Loucy (cell line): ENCODE data around the gene TMEM94.
"Not testable (repeated sequence)": the region's sequence is repeated elsewhere in the genome, so short reads cannot be mapped to it uniquely, and the experiment has no call there.

Experiments
- H2AFZ ChIP-seq: fragments of 200-600 bp; sonication (generic); 2 replicates; pipeline ENCODE4 v1.6.0; 2016; ENCODE audit warnings: antibody characterized with exemption, mild to moderate bottlenecking, low read length, moderate library complexity
- H3F3A ChIP-seq: fragments of 200-600 bp; 2 replicates; pipeline ENCODE4 v1.6.0; 2016; ENCODE audit warnings: antibody characterized with exemption, low read depth, mild to moderate bottlenecking
- H3K27me3 ChIP-seq: fragments of 200-600 bp; sonication (generic); 2 replicates; pipeline ENCODE4 v1.6.1; 2014; ENCODE audit warnings: low read length, mild to moderate bottlenecking; ENCODE audit not compliant: insufficient read depth, poor library complexity, severe bottlenecking
- H3K36me3 ChIP-seq: fragments of 200-600 bp; sonication (generic); 2 replicates; pipeline ENCODE4 v1.6.1; 2016; ENCODE audit warnings: low read length; ENCODE audit not compliant: insufficient read depth
- H3K4me1 ChIP-seq: fragments of 200-600 bp; sonication (generic); 2 replicates; pipeline ENCODE4 v1.5.1; 2014; ENCODE audit warnings: low read length, mild to moderate bottlenecking; ENCODE audit not compliant: insufficient read depth, poor library complexity, severe bottlenecking
- H3K4me2 ChIP-seq: fragments of 200-600 bp; sonication (generic); 2 replicates; pipeline ENCODE4 v1.6.0; 2014; ENCODE audit warnings: antibody characterized with exemption, low read length, low read depth, mild to moderate bottlenecking; ENCODE audit not compliant: poor library complexity, severe bottlenecking
- H3K4me3 ChIP-seq: fragments of 200-600 bp; sonication (generic); 2 replicates; pipeline ENCODE4 v1.5.1; 2014; ENCODE audit warnings: low read length, mild to moderate bottlenecking, mixed read lengths; ENCODE audit not compliant: poor library complexity, severe bottlenecking
- H3K79me2 ChIP-seq: fragments of 200-600 bp; sonication (generic); 2 replicates; pipeline ENCODE4 v1.6.1; 2014; ENCODE audit warnings: low read length; ENCODE audit not compliant: insufficient read depth
- H3K9ac ChIP-seq: fragments of 200-600 bp; sonication (generic); 2 replicates; pipeline ENCODE4 v1.6.0; 2014; ENCODE audit warnings: mild to moderate bottlenecking, low read depth, low read length, moderate library complexity; ENCODE audit not compliant: poor library complexity, severe bottlenecking
- H3K9me2 ChIP-seq: fragments of 200-600 bp; sonication (generic); replicated peaks from 2 replicates; pipeline ENCODE4 v1.6.1; 2016; ENCODE audit warnings: low read depth, low read length, mixed read lengths
- H3K9me3 ChIP-seq: fragments of 200-600 bp; sonication (generic); 2 replicates; pipeline ENCODE4 v1.6.1; 2014; ENCODE audit warnings: mild to moderate bottlenecking, antibody characterized with exemption, low read length, low read depth; ENCODE audit not compliant: insufficient read depth
- H4K20me1 ChIP-seq: fragments of 200-600 bp; sonication (generic); 2 replicates; pipeline ENCODE4 v1.6.0; 2014; ENCODE audit warnings: antibody characterized with exemption, low read length, mild to moderate bottlenecking; ENCODE audit not compliant: insufficient read depth, poor library complexity, severe bottlenecking
- CTCF ChIP-seq: fragments of 200-600 bp; sonication (generic); conservative IDR thresholded peaks from 2 replicates; pipeline ENCODE4 v1.5.1; 2014; ENCODE audit warnings: mild to moderate bottlenecking, antibody characterized with exemption, low read length
- EZH2phosphoT487 ChIP-seq: fragments of 200-600 bp; IDR thresholded peaks from 2 replicates; pipeline ENCODE4 v1.6.1; 2018; ENCODE audit warnings: antibody characterized with exemption, mild to moderate bottlenecking, moderate library complexity, borderline replicate concordance

The TMEM94 gene

DNA sequence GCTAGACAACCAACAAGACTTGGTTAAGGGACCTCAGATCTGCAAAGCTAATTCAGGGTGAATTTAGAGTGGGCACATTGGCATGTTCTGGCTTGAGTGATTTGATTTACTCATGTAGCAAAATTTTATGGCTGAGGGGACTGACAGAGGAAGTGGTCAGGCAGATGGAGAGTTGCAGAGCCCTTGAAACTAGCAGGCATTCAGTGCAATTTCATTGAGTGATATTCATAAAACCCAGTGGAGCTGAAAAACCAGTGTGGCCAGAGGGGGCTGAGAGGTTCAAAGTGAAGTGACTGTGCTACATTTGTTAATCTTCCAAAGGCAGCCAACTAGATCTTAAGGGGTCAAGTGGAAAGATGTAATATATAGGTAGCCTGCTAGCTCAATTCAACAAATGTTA lies 2.2 kb upstream of the TMEM94 start:
- Histone ChIP-seq H3K4me1 (peaks cover 38% of the 10 kb centered on the region), H3K36me3 (no peaks in the 10 kb centered on the region), H3K9ac (no peak overlapping the region), H2AFZ (no peak overlapping the region), H3K4me2 (peak overlapping the region; percentile 11), H3K27me3 (no peaks in the 10 kb centered on the region), H3K79me2 (peaks cover 19% of the 10 kb centered on the region; the same call in 1 of the 2 replicates), H4K20me1 (no peaks in the 10 kb centered on the region), H3K9me3 (no peaks in the 10 kb centered on the region), H3F3A (0 out of 2 replicates have a peak, but pooled peaks cover 3% of the 10 kb centered on the region), H3K9me2 (no peaks in the 10 kb centered on the region), H3K4me3 (no peak overlapping the region)
- TF ChIP-seq EZH2phosphoT487 (0 out of 2 replicates have a peak, but pooled peaks have one; percentile 15), CTCF (no peak)

DNA sequence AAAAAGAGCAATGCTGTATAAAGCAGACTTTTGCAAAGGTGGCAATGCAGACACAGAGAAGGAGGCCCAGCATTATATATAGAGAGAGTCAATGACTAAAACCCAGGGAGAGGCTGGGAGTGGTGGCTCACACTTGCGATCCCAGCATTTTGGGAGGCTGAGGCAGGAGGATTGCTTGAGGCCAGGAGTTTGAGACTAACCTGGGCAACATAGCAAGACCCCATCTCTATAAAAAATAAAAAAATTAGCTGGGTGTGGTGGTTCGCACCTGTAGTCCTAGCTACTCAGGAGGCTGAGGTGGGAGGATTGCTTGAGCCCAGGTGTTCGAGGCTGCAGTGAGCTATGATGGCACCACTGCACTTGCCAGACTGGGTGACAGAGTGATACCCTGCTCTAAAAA lies 1.8 kb upstream of the TMEM94 start:
- peaks cover 43% of the 10 kb centered on the region for H3K4me1 ChIP-seq
- H2AFZ ChIP-seq, H3K9me3 ChIP-seq, H4K20me1 ChIP-seq, H3K9ac ChIP-seq, H3K4me3 ChIP-seq, H3K4me2 ChIP-seq, H3K27me3 ChIP-seq, H3F3A ChIP-seq, H3K9me2 ChIP-seq, H3K36me3 ChIP-seq: not testable (repeated sequence)
- H3K79me2 ChIP-seq, result peaks cover 19% of the 10 kb centered on the region; the same call in 1 of the 2 replicates

- Histone ChIP-seq H2AFZ (peak overlapping the region; percentile 91), H3K9ac (peak overlapping the region; percentile 89), H3K4me1 (peaks cover 49% of the 10 kb centered on the region), H3K9me2 (no peaks in the 10 kb centered on the region), H3K79me2 (peaks cover 19% of the 10 kb centered on the region; the same call in 1 of the 2 replicates), H4K20me1 (no peaks in the 10 kb centered on the region), H3K9me3 (no peaks in the 10 kb centered on the region), H3K4me2 (peak overlapping the region; percentile 82), H3K36me3 (no peaks in the 10 kb centered on the region), H3F3A (0 out of 2 replicates have a peak, but pooled peaks cover 3% of the 10 kb centered on the region), H3K27me3 (no peaks in the 10 kb centered on the region), H3K4me3 (peak overlapping the region; percentile 92)
- TF ChIP-seq EZH2phosphoT487 (no peak), CTCF (no peak)
These were observed 407 bp upstream of the TMEM94 start for GRCh38 chr17:75456039-75456416.

- H3K36me3 ChIP-seq, result no peaks in the 10 kb centered on the region
- peak overlapping the region; percentile 87 for H3K4me2 ChIP-seq
- H3K27me3 ChIP-seq, result no peaks in the 10 kb centered on the region
- peak overlapping the region; percentile 92 for H3K4me3 ChIP-seq
- H3K9me3 ChIP-seq, result no peaks in the 10 kb centered on the region
- H3K4me1 ChIP-seq, result peaks cover 49% of the 10 kb centered on the region
- peak overlapping the region; percentile 89 for H3K9ac ChIP-seq
- no peaks in the 10 kb centered on the region for H3K9me2 ChIP-seq
- H4K20me1 ChIP-seq, result no peaks in the 10 kb centered on the region
- TF ChIP-seq CTCF (no peak), EZH2phosphoT487 (no peak)
- H2AFZ ChIP-seq, result peak overlapping the region; percentile 90
- 0 out of 2 replicates have a peak, but pooled peaks cover 3% of the 10 kb centered on the region for H3F3A ChIP-seq
- peaks cover 19% of the 10 kb centered on the region; the same call in 1 of the 2 replicates for H3K79me2 ChIP-seq
These were observed 716 bp downstream of the TMEM94 start for GRCh38 chr17:75457047-75457654.
